ENCODE data around the gene CAMKK2. TPM values are rescaled to one million over a fixed set of nuclear protein-coding genes. Genes with fewer than 3 reads are reported as not detected.

Gene CAMKK2
- total and polyA plus RNA-seq, 2 of the 4 experiments (the other 2 are of a cell fraction), result 15.2 to 24.7 TPM

DNA sequence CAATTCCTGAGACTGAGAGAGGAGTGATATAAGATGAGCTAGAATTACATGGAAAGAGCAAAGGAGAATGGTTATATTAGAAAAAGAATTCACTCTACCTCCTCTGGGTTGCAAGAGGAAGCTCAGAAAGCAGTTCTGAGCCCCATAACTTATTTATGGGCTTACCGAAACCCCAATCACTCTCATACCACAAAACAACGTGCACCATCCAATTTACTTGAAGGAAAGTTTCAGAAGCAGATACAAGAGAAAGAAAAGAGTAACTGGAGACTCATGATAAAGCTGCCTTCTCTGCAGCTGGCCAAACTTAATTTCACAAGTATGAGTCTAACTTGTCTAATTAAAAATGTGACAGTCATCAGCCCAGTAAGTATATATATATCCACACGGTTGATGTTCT is 27.4 kb upstream of the CAMKK2 start:
- Histone ChIP-seq H3K14ac (replicated peaks; ENCODE audit: low read depth, low read length) (no peak overlapping the region), H3K4me1 (ENCODE audit: control insufficient read depth, insufficient read depth, low read length) (no peaks in the 10 kb centered on the region), H3K4me2 (ENCODE audit: low read depth, low read length) (no peak overlapping the region), H3K27me3 (ENCODE audit: control insufficient read depth, insufficient read depth, low read length) (no peaks in the 10 kb centered on the region), H3K9me3 (ENCODE audit: control insufficient read depth, insufficient read depth, low read length) (no peaks in the 10 kb centered on the region), H2BK5ac (ENCODE audit: low read depth, low read length, poor library complexity, severe bottlenecking) (no peak overlapping the region), H3K9me1 (ENCODE audit: insufficient read depth, low read length) (no peaks in the 10 kb centered on the region), H3K23ac (ENCODE audit: low read depth, low read length) (no peak overlapping the region), H2BK20ac (ENCODE audit: low read depth, low read length) (no peak overlapping the region), H3K56ac (ENCODE audit: extremely low read depth, insufficient read depth, low read length) (no peak overlapping the region), H4K91ac (ENCODE audit: insufficient read depth, low read depth, low read length) (no peak overlapping the region), H2AK5ac (ENCODE audit: low read depth, low read length) (no peak overlapping the region), H3K18ac (ENCODE audit: low read depth, low read length) (no peak overlapping the region), H4K8ac (ENCODE audit: low read depth in 2 of 2, low read length in 2 of 2) (no peak overlapping the region), H3K36me3 (ENCODE audit: control insufficient read depth, insufficient read depth, low read length) (peaks cover 41% of the 10 kb centered on the region), H2BK15ac (ENCODE audit: low read depth, low read length) (no peak overlapping the region), H3K4ac (ENCODE audit: low read depth, low read length) (no peak overlapping the region), H3K9ac (ENCODE audit: low read depth, low read length) (no peak overlapping the region), H3K4me3 (ENCODE audit: insufficient read depth, low read depth, low read length) (no peak overlapping the region), H3K79me1 (ENCODE audit: low read depth in 1 of 2, low read length in 2 of 2) (no peaks in the 10 kb centered on the region; a peak in 1 of 4 replicates), H4K20me1 (ENCODE audit: insufficient read depth, low read length) (no peaks in the 10 kb centered on the region), H4K5ac (ENCODE audit: low read depth, low read length) (no peak overlapping the region), H2AFZ (replicated peaks; ENCODE audit: low read length, poor library complexity) (no peak overlapping the region), H2BK120ac (ENCODE audit: low read depth, low read length) (no peak overlapping the region), H2AK9ac (replicated peaks; ENCODE audit: low read depth, low read length, poor library complexity) (no peak overlapping the region), H3K27ac (ENCODE audit: insufficient read depth, low read length) (no peak overlapping the region)
- ChIA-PET POLR2A (ENCODE audit: unreplicated experiment) (no interaction called here), CTCF (no interaction called here)
- no CpG with 5 or more reads among the region's 3 CpGs for WGBS, 2 experiments (ENCODE audit: extremely low coverage in 2 of 2, insufficient read length in 1 of 2)
- intact Hi-C loops (cut with micrococcal nuclease) (no loop called here), in situ Hi-C loops (cut with MboI; ENCODE audit: low sequenced_read_pairs) (no loop called here), dilution Hi-C loops (cut with HindIII; ENCODE audit: low sequenced_read_pairs, unreplicated experiment) (no loop called here)
- DNase-seq, result no peak
- no peak for TF ChIP-seq NFE2L2 (IDR thresholded peaks at IDR 0.05; ENCODE audit: low read depth, low read length)
- TF ChIP-seq POLR2A (IDR thresholded peaks at IDR 0.05; ENCODE audit: low read depth, low read length), result no peak
- no peak for TF ChIP-seq FOS (IDR thresholded peaks at IDR 0.05; ENCODE audit: low read depth, low read length)
- no peak for TF ChIP-seq BHLHE40 (IDR thresholded peaks at IDR 0.05; ENCODE audit: low read depth, low read length)
- TF ChIP-seq CHD1 (IDR thresholded peaks at IDR 0.05; ENCODE audit: low read depth, low read length), result no peak
- no peak for TF ChIP-seq MAZ (IDR thresholded peaks at IDR 0.05; ENCODE audit: borderline replicate concordance, low read depth, low read length)
- no TSS peak for BruUV-seq (replicated peaks)
- ATAC-seq (ENCODE audit: low read depth), result no peak
